HCT116 (cell line): Measurements from ENCODE around the gene ARIH2. TPM values are rescaled to one million over a fixed set of nuclear protein-coding genes. Genes with fewer than 3 reads are reported as not detected.

ENCODE experiments used
- ATAC-seq: fragments of 200-7000 bp; cut with Tn5 transposase; 2 replicates; pipeline ENCODE4 v1.9.1; 2020; ENCODE audit warnings: mild to moderate bottlenecking, moderate library complexity
- BruUV-seq: library from RNA; stranded (reverse); fragments of 400-500 nt; replicated peaks from 2 replicates; lab custom pipeline; 2021; lab: Mats Ljungman, UMichigan
- CTCF ChIA-PET: fragments of 300-600 bp; sonication (Branson Sonifier 250); formaldehyde crosslinking; loops from one replicate; lab custom pipeline; 2021; ENCODE audit warnings: antibody characterized with exemption; lab: Charles Lee
- POLR2A ChIA-PET: fragments of 300-600, 350-600 bp; sonication (Branson Sonifier 250); formaldehyde crosslinking; loops from one replicate; lab custom pipeline; 2021; ENCODE audit warnings: antibody characterized with exemption; lab: Charles Lee
- RAD21 ChIA-PET, 2 experiments: fragments of 300-600 bp; sonication (Branson Sonifier 250); formaldehyde crosslinking; loops; one replicate each; lab custom pipeline; 2023; ENCODE audit warnings: low total read pairs in 2 of 2; ENCODE audit not compliant: uncharacterized antibody in 2 of 2, unreplicated experiment in 2 of 2, low non-redundant PET in 1 of 2; lab: Charles Lee
- DNase-seq: peaks from one replicate; pipeline ENCODE4 v3.0.0-alpha.2; 2010; ENCODE audit warnings: low read depth, low spot score
- H2AFZ ChIP-seq: fragments of 200-600 bp; shearing (Covaris generic), sonication (generic); 2 replicates; pipeline ENCODE4 v1.6.1; 2017; ENCODE audit warnings: low read depth, mixed run types, mixed read lengths, antibody characterized with exemption, low read length; ENCODE audit not compliant: poor library complexity, severe bottlenecking
- H3K27ac ChIP-seq: 2 replicates; pipeline ENCODE4 v1.5.1; 2012; ENCODE audit warnings: low read depth, low read length
- H3K27me3 ChIP-seq: fragments of 200-600 bp; sonication (generic); 2 replicates; pipeline ENCODE4 v1.6.1; 2016; ENCODE audit warnings: mixed run types, low read length, mixed read lengths; ENCODE audit not compliant: insufficient read depth
- H3K36me3 ChIP-seq, 2 experiments: fragments of 200-500 bp in 1 of 2; fragments of 200-600 bp in 1 of 2; sonication (Bioruptor generic) in 1 of 2; sonication (generic) in 1 of 2; 2 replicates each; pipeline versions ENCODE4 v1.5.1 to v1.6.1; 2014 to 2016; ENCODE audit warnings: low read length in 2 of 2, inconsistent platforms in 1 of 2, mixed read lengths in 1 of 2, mixed run types in 1 of 2; ENCODE audit not compliant: insufficient read depth in 2 of 2, control insufficient read depth in 1 of 2
- H3K4me1 ChIP-seq, 2 experiments: fragments of 200-600 bp in 1 of 2; sonication (generic) in 1 of 2; 2 replicates each; pipeline versions ENCODE4 v1.5.1 to v1.6.1; 2012 to 2017; ENCODE audit warnings: low read length in 2 of 2, inconsistent platforms in 1 of 2, mild to moderate bottlenecking in 1 of 2, mixed read lengths in 1 of 2, mixed run types in 1 of 2, moderate library complexity in 1 of 2; ENCODE audit not compliant: insufficient read depth in 2 of 2, control insufficient read depth in 1 of 2
- H3K4me2 ChIP-seq: fragments of 200-600 bp; sonication (generic); 2 replicates; pipeline ENCODE4 v1.6.1; 2017; ENCODE audit warnings: mixed run types, low read length, mixed read lengths
- H3K4me3 ChIP-seq, 2 experiments: fragments of 200-600 bp in 1 of 2; sonication (generic) in 1 of 2; replicated peaks in 1 of 2; 2 replicates each; pipeline ENCODE4 v1.5.1; 2011 to 2016; ENCODE audit warnings: low read length in 2 of 2, control low read depth in 1 of 2, low read depth in 1 of 2, mild to moderate bottlenecking in 1 of 2, mixed read lengths in 1 of 2, mixed run types in 1 of 2
- H3K79me2 ChIP-seq: fragments of 200-600 bp; sonication (generic); 2 replicates; pipeline ENCODE4 v1.6.1; 2017; ENCODE audit warnings: mild to moderate bottlenecking, mixed run types, low read length, moderate library complexity, mixed read lengths; ENCODE audit not compliant: insufficient read depth
- H3K9ac ChIP-seq: fragments of 200-600 bp; sonication (generic); 2 replicates; pipeline ENCODE4 v1.6.1; 2016; ENCODE audit warnings: low read length, mixed read lengths
- H3K9me2 ChIP-seq: fragments of 200-600 bp; sonication (generic), shearing (Covaris generic); 2 replicates; pipeline ENCODE4 v1.6.1; 2017; ENCODE audit warnings: mixed run types, mild to moderate bottlenecking, moderate library complexity; ENCODE audit not compliant: insufficient read depth
- H3K9me3 ChIP-seq, 2 experiments: fragments of 200-500 bp in 1 of 2; fragments of 200-600 bp in 1 of 2; sonication (Bioruptor generic) in 1 of 2; sonication (generic) in 1 of 2; 2 replicates each; pipeline ENCODE4 v1.6.1; 2014 to 2017; ENCODE audit warnings: low read length in 2 of 2, mixed read lengths in 2 of 2, inconsistent platforms in 1 of 2, low read depth in 1 of 2, mild to moderate bottlenecking in 1 of 2, mixed run types in 1 of 2, moderate library complexity in 1 of 2; ENCODE audit not compliant: control insufficient read depth in 1 of 2, insufficient read depth in 1 of 2
- H4K20me1 ChIP-seq: fragments of 200-600 bp; sonication (generic), shearing (Covaris generic); 2 replicates; pipeline ENCODE4 v1.6.1; 2017; ENCODE audit warnings: mixed run types, mild to moderate bottlenecking, moderate library complexity; ENCODE audit not compliant: insufficient read depth
- EGR1 ChIP-seq: IDR thresholded peaks from 2 replicates; pipeline ENCODE4 v1.6.1; 2012; ENCODE audit warnings: low read depth
- ELF1 ChIP-seq: IDR thresholded peaks from 2 replicates; pipeline ENCODE4 v1.6.1; 2012; ENCODE audit warnings: low read depth, borderline replicate concordance
- EZH2phosphoT487 ChIP-seq: fragments of 200-600 bp; IDR thresholded peaks from 2 replicates; pipeline ENCODE4 v1.6.1; 2018; ENCODE audit warnings: antibody characterized with exemption, borderline replicate concordance
- FOSL1 ChIP-seq: IDR thresholded peaks from 2 replicates; pipeline ENCODE4 v1.6.1; 2012; ENCODE audit warnings: low read depth
- POLR2A ChIP-seq: IDR thresholded peaks from 2 replicates; pipeline ENCODE4 v1.7.0; 2011; ENCODE audit warnings: borderline replicate concordance; ENCODE audit not compliant: insufficient read depth, insufficient read length; ENCODE audit errors: extremely low read depth
- SP1 ChIP-seq: IDR thresholded peaks from 2 replicates; pipeline ENCODE4 v1.6.1; 2012; ENCODE audit warnings: low read depth
- TCF7L2 ChIP-seq: IDR thresholded peaks from 2 replicates; pipeline ENCODE4 v1.7.0; 2011; ENCODE audit warnings: borderline replicate concordance, inconsistent platforms; ENCODE audit not compliant: insufficient read depth, insufficient read length; ENCODE audit errors: extremely low read depth
- ZFX ChIP-seq: fragments of 450-650 bp; IDR thresholded peaks from 2 replicates; pipeline ENCODE4 v1.6.1; 2017
- ZNF274 ChIP-seq: fragments of 200-500 bp; sonication (Bioruptor generic); IDR thresholded peaks from 2 replicates; pipeline ENCODE4 v1.6.1; 2014; ENCODE audit warnings: mild to moderate bottlenecking, low read depth, low read length, inconsistent platforms
- intact Hi-C: fragments of 100-400 bp; cut with micrococcal nuclease; formaldehyde crosslinking; loops from 2 replicates; pipeline ENCODE4 v1.10.0; 2022
- total RNA-seq: library from RNA; stranded (reverse); gene quantifications from one replicate; pipeline ENCODE4 v1.2.1, GENCODE V29; 2021; ENCODE audit not compliant: unreplicated experiment
- TF ChIP-seq, protein P1 (sequence below): IDR thresholded peaks from 2 replicates; pipeline ENCODE4 v1.6.1; 2012
- TF ChIP-seq, protein P2 (sequence below): IDR thresholded peaks from 2 replicates; pipeline ENCODE4 v1.6.1; 2011; ENCODE audit warnings: mild to moderate bottlenecking, low read length, moderate library complexity; ENCODE audit not compliant: insufficient replicate concordance; ENCODE audit errors: extremely low read depth
- TF ChIP-seq, protein P3 (sequence below): IDR thresholded peaks from 2 replicates; pipeline ENCODE4 v1.6.1; 2012
- TF ChIP-seq, protein P4 (sequence below): IDR thresholded peaks from 2 replicates; pipeline ENCODE4 v1.6.1; 2012; ENCODE audit warnings: low read depth

The ARIH2 gene
- total RNA-seq, 1 experiment from 2014 or later = 105 TPM

- Histone ChIP-seq H3K4me2 (no peak overlapping the region), H2AFZ (no peak overlapping the region), H4K20me1 (no peaks in the 10 kb centered on the region), H3K27me3 (no peaks in the 10 kb centered on the region)
- BruUV-seq = no TSS peak
- TF ChIP-seq, protein P1, sequence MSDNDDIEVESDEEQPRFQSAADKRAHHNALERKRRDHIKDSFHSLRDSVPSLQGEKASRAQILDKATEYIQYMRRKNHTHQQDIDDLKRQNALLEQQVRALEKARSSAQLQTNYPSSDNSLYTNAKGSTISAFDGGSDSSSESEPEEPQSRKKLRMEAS = no peak
- TF ChIP-seq ELF1 (no peak), ZFX (no peak), SP1 (no peak), ZNF274 (no peak), EGR1 (no peak), FOSL1 (no peak), POLR2A (no peak), TCF7L2 (no peak), EZH2phosphoT487 (no peak)
- TF ChIP-seq, protein P2, sequence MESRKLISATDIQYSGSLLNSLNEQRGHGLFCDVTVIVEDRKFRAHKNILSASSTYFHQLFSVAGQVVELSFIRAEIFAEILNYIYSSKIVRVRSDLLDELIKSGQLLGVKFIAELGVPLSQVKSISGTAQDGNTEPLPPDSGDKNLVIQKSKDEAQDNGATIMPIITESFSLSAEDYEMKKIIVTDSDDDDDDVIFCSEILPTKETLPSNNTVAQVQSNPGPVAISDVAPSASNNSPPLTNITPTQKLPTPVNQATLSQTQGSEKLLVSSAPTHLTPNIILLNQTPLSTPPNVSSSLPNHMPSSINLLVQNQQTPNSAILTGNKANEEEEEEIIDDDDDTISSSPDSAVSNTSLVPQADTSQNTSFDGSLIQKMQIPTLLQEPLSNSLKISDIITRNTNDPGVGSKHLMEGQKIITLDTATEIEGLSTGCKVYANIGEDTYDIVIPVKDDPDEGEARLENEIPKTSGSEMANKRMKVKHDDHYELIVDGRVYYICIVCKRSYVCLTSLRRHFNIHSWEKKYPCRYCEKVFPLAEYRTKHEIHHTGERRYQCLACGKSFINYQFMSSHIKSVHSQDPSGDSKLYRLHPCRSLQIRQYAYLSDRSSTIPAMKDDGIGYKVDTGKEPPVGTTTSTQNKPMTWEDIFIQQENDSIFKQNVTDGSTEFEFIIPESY = no peak
- TF ChIP-seq, protein P3, sequence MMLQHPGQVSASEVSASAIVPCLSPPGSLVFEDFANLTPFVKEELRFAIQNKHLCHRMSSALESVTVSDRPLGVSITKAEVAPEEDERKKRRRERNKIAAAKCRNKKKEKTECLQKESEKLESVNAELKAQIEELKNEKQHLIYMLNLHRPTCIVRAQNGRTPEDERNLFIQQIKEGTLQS = no peak
- TF ChIP-seq, protein P4, sequence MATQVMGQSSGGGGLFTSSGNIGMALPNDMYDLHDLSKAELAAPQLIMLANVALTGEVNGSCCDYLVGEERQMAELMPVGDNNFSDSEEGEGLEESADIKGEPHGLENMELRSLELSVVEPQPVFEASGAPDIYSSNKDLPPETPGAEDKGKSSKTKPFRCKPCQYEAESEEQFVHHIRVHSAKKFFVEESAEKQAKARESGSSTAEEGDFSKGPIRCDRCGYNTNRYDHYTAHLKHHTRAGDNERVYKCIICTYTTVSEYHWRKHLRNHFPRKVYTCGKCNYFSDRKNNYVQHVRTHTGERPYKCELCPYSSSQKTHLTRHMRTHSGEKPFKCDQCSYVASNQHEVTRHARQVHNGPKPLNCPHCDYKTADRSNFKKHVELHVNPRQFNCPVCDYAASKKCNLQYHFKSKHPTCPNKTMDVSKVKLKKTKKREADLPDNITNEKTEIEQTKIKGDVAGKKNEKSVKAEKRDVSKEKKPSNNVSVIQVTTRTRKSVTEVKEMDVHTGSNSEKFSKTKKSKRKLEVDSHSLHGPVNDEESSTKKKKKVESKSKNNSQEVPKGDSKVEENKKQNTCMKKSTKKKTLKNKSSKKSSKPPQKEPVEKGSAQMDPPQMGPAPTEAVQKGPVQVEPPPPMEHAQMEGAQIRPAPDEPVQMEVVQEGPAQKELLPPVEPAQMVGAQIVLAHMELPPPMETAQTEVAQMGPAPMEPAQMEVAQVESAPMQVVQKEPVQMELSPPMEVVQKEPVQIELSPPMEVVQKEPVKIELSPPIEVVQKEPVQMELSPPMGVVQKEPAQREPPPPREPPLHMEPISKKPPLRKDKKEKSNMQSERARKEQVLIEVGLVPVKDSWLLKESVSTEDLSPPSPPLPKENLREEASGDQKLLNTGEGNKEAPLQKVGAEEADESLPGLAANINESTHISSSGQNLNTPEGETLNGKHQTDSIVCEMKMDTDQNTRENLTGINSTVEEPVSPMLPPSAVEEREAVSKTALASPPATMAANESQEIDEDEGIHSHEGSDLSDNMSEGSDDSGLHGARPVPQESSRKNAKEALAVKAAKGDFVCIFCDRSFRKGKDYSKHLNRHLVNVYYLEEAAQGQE = no peak
- TF ChIP-seq, all 23 proteins: peak for 0
- no peak overlapping the region for H3K4me3 ChIP-seq
- H3K4me1 ChIP-seq = peaks cover 8 to 25% of the 10 kb centered on the region in 2 experiments; a peak in 3 of 4 replicates
- peaks cover 19 to 39% of the 10 kb centered on the region in 2 experiments; a peak in 3 of 4 replicates for H3K36me3 ChIP-seq
- H3K9ac ChIP-seq = no peak overlapping the region
- no peak for ATAC-seq
- POLR2A ChIA-PET = interaction anchor here (1.5 to 1.8 kb wide), 2 partner anchors 10 to 17 kb away, joined by 5 read pairs; partner anchors contain the start of genes IMPDH2 and NDUFAF3
- H3K27ac ChIP-seq = no peak overlapping the region
- intact Hi-C loops = no loop called here
- CTCF ChIA-PET = interaction anchor here (2.2 kb wide), 1 partner anchor 25 kb away, joined by 15 read pairs; no protein-coding TSS in a partner anchor
- no peaks in the 10 kb centered on the region for H3K9me3 ChIP-seq
- H3K79me2 ChIP-seq = peaks cover 63% of the 10 kb centered on the region
- no peaks in the 10 kb centered on the region for H3K9me2 ChIP-seq
- no peak for DNase-seq
- RAD21 ChIA-PET = interaction anchor here in 1 of 2 experiments (0.5 kb wide), 1 partner anchor 612 kb away, joined by 3 read pairs; no protein-coding TSS in a partner anchor
Observed at GRCh38 chr3:49012441-49013017, 93.9 kb downstream of the ARIH2 start.
